ENCODE measurements around the gene EXOC7. TPM values are rescaled to one million over a fixed set of nuclear protein-coding genes. Genes with fewer than 3 reads are reported as not detected.

EXOC7 gene
- total and polyA plus RNA-seq, 2 of the 8 experiments (the other 6 are each of a cell fraction or from before 2014, with no cell fraction given) = 77.1 to 92.6 TPM

GRCh38 chr17:76131051-76131691 is 27.6 kb upstream of the EXOC7 start (continued):
- TF ChIP-seq CTBP2 (IDR thresholded peaks at IDR 0.05; ENCODE audit: borderline replicate concordance, insufficient read depth, insufficient read length, low read length) (no peak), RNF2 (IDR thresholded peaks at IDR 0.05; ENCODE audit: borderline replicate concordance, low read depth, low read length, missing control alignments, poor library complexity, severe bottlenecking) (no peak), SIN3A (conservative IDR thresholded peaks at IDR 0.05 in 1 of 2, IDR thresholded peaks at IDR 0.05 in 1 of 2; ENCODE audit: low read depth in 1 of 2, low read length in 2 of 2) (no peak)

Measured in H1 (cell line).